CD14-positive monocyte (primary cell): ENCODE results near the gene TRAPPC10. TPM values are rescaled to one million over a fixed set of nuclear protein-coding genes. Genes with fewer than 3 reads are reported as not detected.

Experiments used
- DNase-seq, 3 donors: peaks; one replicate each; pipeline ENCODE4 v3.0.0-alpha.2; 2011 to 2022
- H2AFZ ChIP-seq: 2 replicates; pipeline ENCODE4 v1.6.0; 2012; ENCODE audit warnings: mild to moderate bottlenecking, low read depth, low read length, inconsistent platforms; ENCODE audit not compliant: insufficient read depth, poor library complexity, severe bottlenecking
- H3K27ac ChIP-seq, 2 donors: 1 replicate in 1 of 2; 2 replicates in 1 of 2; pipeline ENCODE4 v1.5.1; 2012 to 2013; ENCODE audit warnings: low read length in 2 of 2, control low read depth in 1 of 2, inconsistent platforms in 1 of 2, low read depth in 1 of 2, mild to moderate bottlenecking in 1 of 2
- H3K27me3 ChIP-seq, 2 donors: one replicate each; pipeline versions ENCODE4 v1.6.0 to v1.6.1; 2011 to 2013; ENCODE audit warnings: low read length in 2 of 2; ENCODE audit not compliant: control insufficient read depth in 2 of 2, insufficient read depth in 2 of 2
- H3K36me3 ChIP-seq, 2 donors: replicated peaks in 1 of 2; 1 replicate in 1 of 2; 2 replicates in 1 of 2; pipeline versions ENCODE4 v1.5.1 to v1.6.1; 2012 to 2013; ENCODE audit warnings: low read length in 2 of 2, control low read depth in 1 of 2, inconsistent platforms in 1 of 2, mild to moderate bottlenecking in 1 of 2; ENCODE audit not compliant: insufficient read depth in 2 of 2, control insufficient read depth in 1 of 2
- H3K4me1 ChIP-seq, 2 donors: 1 replicate in 1 of 2; 2 replicates in 1 of 2; pipeline versions ENCODE4 v1.5.1 to v1.6.1; 2012 to 2013; ENCODE audit warnings: low read length in 2 of 2, control low read depth in 1 of 2, inconsistent platforms in 1 of 2, mild to moderate bottlenecking in 1 of 2, moderate library complexity in 1 of 2; ENCODE audit not compliant: insufficient read depth in 2 of 2, control insufficient read depth in 1 of 2
- H3K4me2 ChIP-seq: replicated peaks from 2 replicates; pipeline ENCODE3; 2012; ENCODE audit warnings: low read length, moderate library complexity, mild to moderate bottlenecking; ENCODE audit not compliant: poor library complexity, severe bottlenecking; ENCODE audit errors: extremely low read depth
- H3K4me3 ChIP-seq, 3 experiments: fragments of 200-600 bp in 1 of 3; sonication (generic) in 1 of 3; replicated peaks in 1 of 3; 1 replicate in 2 of 3; 2 replicates in 1 of 3; pipeline ENCODE4 v1.5.1; 2011 to 2013; ENCODE audit warnings: low read length in 3 of 3, mild to moderate bottlenecking in 3 of 3, control low read depth in 2 of 3, low read depth in 2 of 3, inconsistent platforms in 1 of 3, moderate library complexity in 1 of 3
- H3K79me2 ChIP-seq: 2 replicates; pipeline ENCODE4 v1.6.0; 2012; ENCODE audit warnings: mild to moderate bottlenecking, control low read depth, inconsistent platforms, low read length, moderate library complexity; ENCODE audit not compliant: insufficient read depth
- H3K9ac ChIP-seq: 2 replicates; pipeline ENCODE4 v1.6.0; 2017; ENCODE audit warnings: low read length, mild to moderate bottlenecking; ENCODE audit not compliant: insufficient read depth, poor library complexity, severe bottlenecking
- H3K9me3 ChIP-seq, 2 donors: replicated peaks in 1 of 2; 1 replicate in 1 of 2; 2 replicates in 1 of 2; pipeline versions ENCODE4 v1.5.1 to v1.6.1; 2012 to 2013; ENCODE audit warnings: low read length in 2 of 2, control low read depth in 1 of 2; ENCODE audit not compliant: control insufficient read depth in 1 of 2, insufficient read depth in 1 of 2
- H4K20me1 ChIP-seq: 2 replicates; pipeline ENCODE4 v1.6.0; 2012; ENCODE audit warnings: mild to moderate bottlenecking, low read length, control low read depth, moderate library complexity; ENCODE audit not compliant: insufficient read depth
- H3K27ac Mint-ChIP-seq, 7 donors: one replicate each; pipeline ENCODE4 v1.8.0; 2020; ENCODE audit warnings: mild to moderate bottlenecking in 7 of 7, mixed read lengths in 7 of 7, moderate library complexity in 6 of 7, inconsistent platforms in 2 of 7
- H3K27me3 Mint-ChIP-seq, 3 donors: one replicate each; pipeline ENCODE4 v1.8.0; 2021 to 2022; ENCODE audit warnings: low read depth in 3 of 3, mild to moderate bottlenecking in 3 of 3, mixed read lengths in 3 of 3, moderate library complexity in 3 of 3, inconsistent platforms in 1 of 3
- H3K36me3 Mint-ChIP-seq, 2 donors: one replicate each; pipeline ENCODE4 v1.8.0; 2020; ENCODE audit warnings: mixed read lengths in 2 of 2, inconsistent platforms in 1 of 2, mild to moderate bottlenecking in 1 of 2
- H3K4me1 Mint-ChIP-seq: one replicate; pipeline ENCODE4 v1.8.0; 2020; ENCODE audit warnings: mild to moderate bottlenecking, mixed read lengths
- H3K4me3 Mint-ChIP-seq, 2 donors: one replicate each; pipeline ENCODE4 v1.8.0; 2020; ENCODE audit warnings: mild to moderate bottlenecking in 2 of 2, mixed read lengths in 2 of 2, moderate library complexity in 1 of 2
- H3K9me3 Mint-ChIP-seq, 7 donors: one replicate each; pipeline ENCODE4 v1.8.0; 2020 to 2022; ENCODE audit warnings: mixed read lengths in 7 of 7, mild to moderate bottlenecking in 6 of 7, moderate library complexity in 6 of 7, inconsistent platforms in 2 of 7
- WGBS: methylation state at CpG from one replicate; pipeline ENCODE4 v1.1.5; 2013; ENCODE audit warnings: missing lambda C conversion rate; ENCODE audit not compliant: insufficient coverage; 5-methylcytosine and 5-hydroxymethylcytosine counted together
- intact Hi-C, 2 donors: fragments of 100-400 bp; cut with micrococcal nuclease; formaldehyde crosslinking; loops; one replicate each; pipeline versions ENCODE4 v1.15.0 to v1.15.1; 2023
- polyA plus RNA-seq, 3 donors: library from polyadenylated mRNA; depleted of rRNA in 1 of 3; unstranded in 2 of 3; stranded (reverse) in 1 of 3; fragments of 300-500 nt in 2 of 3; fragments of >200 nt in 1 of 3; fragmentation: Illumina TruSeq in 2 of 3; gene quantifications; 1 replicate in 2 of 3; 2 replicates in 1 of 3; pipeline ENCODE4 v1.2.3, GENCODE V29; 2012 to 2021
- TF ChIP-seq, protein P1 (sequence below): fragments of 200-600 bp; IDR thresholded peaks from one replicate; pipeline ENCODE4 v1.8.0; 2022; ENCODE audit warnings: antibody characterized with exemption, mild to moderate bottlenecking

The TRAPPC10 gene
- polyA plus RNA-seq, 3 donors: 5.9 to 40.6 (median 8.6) TPM

DNA sequence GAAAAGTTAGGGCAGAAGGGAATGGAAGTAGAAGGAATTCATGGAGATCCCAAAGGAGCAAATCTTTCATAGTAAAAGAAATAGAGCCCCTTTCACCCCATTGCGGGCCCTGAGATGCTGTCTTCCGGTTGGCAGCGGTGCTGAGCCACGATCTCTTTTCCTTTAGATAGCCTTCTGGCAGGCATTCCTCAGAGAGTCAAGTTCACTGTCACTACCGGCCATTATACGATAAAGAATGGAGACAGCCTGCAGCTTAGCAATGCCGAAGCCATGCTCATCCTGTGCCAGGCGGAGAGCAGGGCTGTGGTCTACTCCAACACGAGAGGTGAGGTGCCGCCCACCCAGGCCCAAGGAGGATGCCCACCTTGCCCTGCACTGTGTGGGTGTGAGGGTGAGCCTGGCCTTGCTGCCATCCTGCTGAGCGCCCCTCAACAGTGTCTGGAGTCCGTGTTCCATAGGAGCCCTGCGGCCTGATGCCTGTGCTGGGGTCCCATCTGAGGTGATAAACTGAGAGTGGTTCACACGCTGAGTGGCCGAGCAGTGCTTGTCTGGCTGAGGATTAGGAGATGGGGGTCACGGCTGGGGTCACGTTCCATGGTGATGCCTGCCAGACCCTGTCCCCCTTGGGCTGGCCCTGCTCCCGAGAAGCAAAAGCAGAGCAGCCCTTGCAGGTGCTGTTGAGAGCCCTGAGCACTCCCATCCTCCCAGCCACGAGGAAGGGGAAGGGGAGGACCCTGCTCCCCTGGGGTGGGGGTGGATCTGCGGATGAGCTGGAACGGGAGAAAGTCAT lies 74.7 kb downstream of the TRAPPC10 start:
- peaks cover 77 to 92% of the 10 kb centered on the region in 2 donors for H3K36me3 ChIP-seq
- Mint-ChIP-seq H3K4me1 (peaks cover 31% of the 10 kb centered on the region), H3K9me3 (no peaks in the 10 kb centered on the region), H3K36me3 (peaks cover 85 to 100% of the 10 kb centered on the region in 2 donors), H3K27me3 (peaks cover 0 to 2% (median 0%) of the 10 kb centered on the region in 3 donors), H3K4me3 (peak overlapping the region in 1 of 2 donors; percentile 74), H3K27ac (peak overlapping the region in 5 of 7 donors; percentile 54 to 90 (median 79))
- intact Hi-C loops: no loop called here
- H3K9ac ChIP-seq: no peak overlapping the region
- TF ChIP-seq, protein P1, sequence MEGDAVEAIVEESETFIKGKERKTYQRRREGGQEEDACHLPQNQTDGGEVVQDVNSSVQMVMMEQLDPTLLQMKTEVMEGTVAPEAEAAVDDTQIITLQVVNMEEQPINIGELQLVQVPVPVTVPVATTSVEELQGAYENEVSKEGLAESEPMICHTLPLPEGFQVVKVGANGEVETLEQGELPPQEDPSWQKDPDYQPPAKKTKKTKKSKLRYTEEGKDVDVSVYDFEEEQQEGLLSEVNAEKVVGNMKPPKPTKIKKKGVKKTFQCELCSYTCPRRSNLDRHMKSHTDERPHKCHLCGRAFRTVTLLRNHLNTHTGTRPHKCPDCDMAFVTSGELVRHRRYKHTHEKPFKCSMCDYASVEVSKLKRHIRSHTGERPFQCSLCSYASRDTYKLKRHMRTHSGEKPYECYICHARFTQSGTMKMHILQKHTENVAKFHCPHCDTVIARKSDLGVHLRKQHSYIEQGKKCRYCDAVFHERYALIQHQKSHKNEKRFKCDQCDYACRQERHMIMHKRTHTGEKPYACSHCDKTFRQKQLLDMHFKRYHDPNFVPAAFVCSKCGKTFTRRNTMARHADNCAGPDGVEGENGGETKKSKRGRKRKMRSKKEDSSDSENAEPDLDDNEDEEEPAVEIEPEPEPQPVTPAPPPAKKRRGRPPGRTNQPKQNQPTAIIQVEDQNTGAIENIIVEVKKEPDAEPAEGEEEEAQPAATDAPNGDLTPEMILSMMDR: no peak
- no peaks in the 10 kb centered on the region for H3K27me3 ChIP-seq
- no peak for DNase-seq
- peaks cover 25 to 29% of the 10 kb centered on the region in 2 donors for H3K4me1 ChIP-seq
- no peak overlapping the region for H3K4me2 ChIP-seq
- H3K79me2 ChIP-seq: peaks cover 5% of the 10 kb centered on the region
- WGBS: 91% methylated on average over 20 of the region's 21 CpGs
- no peak overlapping the region for H2AFZ ChIP-seq
- H3K27ac ChIP-seq: peak overlapping the region; percentile 29 to 54
- no peak overlapping the region for H3K4me3 ChIP-seq
- peaks cover 73% of the 10 kb centered on the region for H4K20me1 ChIP-seq
- no peaks in the 10 kb centered on the region for H3K9me3 ChIP-seq

DNA sequence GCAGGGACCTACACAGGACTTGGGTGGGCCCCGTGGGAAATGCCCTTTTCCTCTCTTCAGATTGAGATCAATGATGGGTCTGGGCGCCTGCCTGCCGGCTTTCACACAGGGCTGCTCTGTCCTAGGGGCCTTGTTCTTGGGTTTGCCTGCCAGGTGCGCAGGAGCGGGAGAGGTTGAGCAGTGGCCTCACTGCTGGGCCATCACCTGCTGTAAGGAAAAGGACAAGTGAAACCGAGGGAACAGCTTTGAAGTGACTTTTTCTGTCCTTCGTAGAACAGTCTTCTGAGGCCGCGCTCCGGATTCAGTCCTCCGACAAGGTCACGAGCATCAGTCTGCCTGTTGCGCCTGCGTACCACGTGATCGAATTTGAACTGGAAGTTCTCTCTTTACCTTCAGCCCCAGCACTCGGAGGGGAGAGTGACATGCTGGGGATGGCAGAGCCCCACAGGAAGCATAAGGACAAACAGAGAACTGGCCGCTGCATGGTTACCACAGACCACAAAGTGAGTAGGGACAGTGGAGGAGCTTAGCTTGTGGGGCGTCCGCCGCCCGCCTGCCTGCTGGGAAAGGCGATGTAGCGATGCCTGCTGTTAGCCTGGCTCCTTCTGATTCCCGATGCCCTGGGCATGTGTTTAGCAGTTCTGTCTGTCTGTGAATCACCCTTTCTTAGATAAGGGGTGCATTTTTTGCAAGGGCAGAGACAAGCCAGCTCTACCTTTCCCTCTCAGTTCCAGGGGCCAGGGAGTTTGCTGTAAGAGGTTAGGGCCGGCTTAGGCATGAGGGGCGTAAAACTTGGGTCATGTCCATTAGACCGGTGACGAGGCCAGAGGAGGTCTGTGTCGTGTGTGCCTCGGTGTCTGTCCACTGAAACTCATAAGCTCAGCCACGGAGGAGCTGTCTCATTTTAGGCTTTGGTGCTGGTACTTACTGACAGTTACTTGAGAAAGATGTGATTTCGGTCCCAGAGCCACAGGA lies 75.6 kb downstream of the TRAPPC10 start:
- Histone ChIP-seq H3K27ac (peak overlapping the region; percentile 29 to 54), H3K36me3 (peaks cover 75 to 90% of the 10 kb centered on the region in 2 donors), H3K79me2 (peaks cover 5% of the 10 kb centered on the region), H2AFZ (no peak overlapping the region), H3K4me3 (no peak overlapping the region), H3K4me2 (no peak overlapping the region), H4K20me1 (peaks cover 65% of the 10 kb centered on the region), H3K9me3 (no peaks in the 10 kb centered on the region), H3K9ac (no peak overlapping the region), H3K4me1 (peaks cover 25 to 29% of the 10 kb centered on the region in 2 donors), H3K27me3 (no peaks in the 10 kb centered on the region)
- peak overlapping the region; percentile 50 to 74 for H3K4me3 Mint-ChIP-seq
- H3K27me3 Mint-ChIP-seq: peaks cover 0 to 2% (median 0%) of the 10 kb centered on the region in 3 donors
- TF ChIP-seq, protein P1: no peak
- DNase-seq: peak; percentile 39 to 69 (median 44)
- intact Hi-C loops: no loop called here
- H3K9me3 Mint-ChIP-seq: no peaks in the 10 kb centered on the region
- WGBS: 53% methylated on average over 21 of the region's 33 CpGs
- H3K27ac Mint-ChIP-seq: peak overlapping the region; percentile 9 to 90 (median 79)
- H3K4me1 Mint-ChIP-seq: peaks cover 31% of the 10 kb centered on the region
- peaks cover 83 to 98% of the 10 kb centered on the region in 2 donors for H3K36me3 Mint-ChIP-seq
